SK-N-SH (cell line): Measurements from ENCODE around the gene ZNF366. TPM values are rescaled to one million over a fixed set of nuclear protein-coding genes. Genes with fewer than 3 reads are reported as not detected.

Experiments used
- CTCF ChIA-PET: fragments of 300-600, 350-600 bp; formaldehyde crosslinking; extraction: SDS; loops from one replicate; lab custom pipeline; 2021; lab: Yijun Ruan, JAX
- POLR2A ChIA-PET: fragments of 350-600 bp; sonication (Branson Sonifier 250); formaldehyde crosslinking; extraction: SDS; loops from one replicate; lab custom pipeline; 2020; ENCODE audit warnings: antibody characterized with exemption, inconsistent platforms; lab: Yijun Ruan, JAX
- DNase-seq: peaks from one replicate; pipeline ENCODE4 v3.0.0; 2012
- H2AFZ ChIP-seq: fragments of 200-600 bp; sonication (generic); 2 replicates; pipeline ENCODE4 v1.8.1; 2016; ENCODE audit warnings: antibody characterized with exemption, mild to moderate bottlenecking, low read depth
- H3F3A ChIP-seq: fragments of 200-600 bp; sonication (generic); replicated peaks from 2 replicates; pipeline ENCODE3; 2016; ENCODE audit warnings: antibody characterized with exemption, mild to moderate bottlenecking; ENCODE audit not compliant: insufficient read depth
- H3K27ac ChIP-seq, 2 experiments: fragments of 200-500 bp in 1 of 2; fragments of 200-600 bp in 1 of 2; sonication (Bioruptor generic) in 1 of 2; sonication (generic), shearing (Covaris generic) in 1 of 2; 2 replicates each; pipeline versions ENCODE4 v1.5.1 to v1.6.1; 2014 to 2016; ENCODE audit warnings: low read depth in 2 of 2, inconsistent platforms in 1 of 2, low read length in 1 of 2, mild to moderate bottlenecking in 1 of 2, mixed read lengths in 1 of 2
- H3K27me3 ChIP-seq: fragments of 200-600 bp; sonication (generic), shearing (Covaris generic); 2 replicates; pipeline ENCODE4 v1.6.1; 2016; ENCODE audit warnings: mixed run types; ENCODE audit not compliant: insufficient read depth
- H3K36me3 ChIP-seq, 2 experiments: fragments of 200-500 bp in 1 of 2; fragments of 200-600 bp in 1 of 2; sonication (Bioruptor generic) in 1 of 2; sonication (generic) in 1 of 2; replicated peaks in 1 of 2; 2 replicates each; pipeline versions ENCODE3 to v1.5.1; 2014 to 2016; ENCODE audit warnings: low read length in 1 of 2, mild to moderate bottlenecking in 1 of 2; ENCODE audit not compliant: insufficient read depth in 2 of 2, control insufficient read depth in 1 of 2
- H3K4me1 ChIP-seq, 2 experiments: fragments of 200-500 bp in 1 of 2; fragments of 200-600 bp in 1 of 2; sonication (Bioruptor generic) in 1 of 2; sonication (generic), shearing (Covaris generic) in 1 of 2; 2 replicates each; pipeline versions ENCODE4 v1.5.1 to v1.6.1; 2014 to 2016; ENCODE audit warnings: low read depth in 1 of 2, low read length in 1 of 2, mixed run types in 1 of 2; ENCODE audit not compliant: insufficient read depth in 2 of 2, control insufficient read depth in 1 of 2
- H3K4me2 ChIP-seq: fragments of 200-600 bp; sonication (generic), shearing (Covaris generic); 2 replicates; pipeline ENCODE4 v1.6.1; 2017; ENCODE audit warnings: mixed run types
- H3K4me3 ChIP-seq, 2 experiments: fragments of 200-500 bp in 1 of 2; fragments of 200-600 bp in 1 of 2; sonication (Bioruptor generic) in 1 of 2; sonication (generic), shearing (Covaris generic) in 1 of 2; 2 replicates each; pipeline versions ENCODE4 v1.5.1 to v1.8.1; 2014 to 2016; ENCODE audit warnings: low read depth in 2 of 2, inconsistent platforms in 1 of 2, low read length in 1 of 2, mild to moderate bottlenecking in 1 of 2, mixed read lengths in 1 of 2, moderate library complexity in 1 of 2
- H3K79me2 ChIP-seq: fragments of 200-600 bp; sonication (generic); 2 replicates; pipeline ENCODE4 v1.8.1; 2017; ENCODE audit warnings: mild to moderate bottlenecking; ENCODE audit not compliant: insufficient read depth
- H3K9ac ChIP-seq: fragments of 200-600 bp; sonication (generic); 2 replicates; pipeline ENCODE4 v1.6.1; 2017; ENCODE audit warnings: mixed run types
- H3K9me2 ChIP-seq: fragments of 200-600 bp; sonication (generic); 2 replicates; pipeline ENCODE4 v1.6.1; 2017; ENCODE audit warnings: mixed run types
- H3K9me3 ChIP-seq: fragments of 200-600 bp; sonication (generic); 2 replicates; pipeline ENCODE4 v1.6.1; 2017; ENCODE audit warnings: mixed run types, mild to moderate bottlenecking, moderate library complexity
- H4K20me1 ChIP-seq: fragments of 200-600 bp; sonication (generic); 2 replicates; pipeline ENCODE4 v1.6.1; 2017; ENCODE audit warnings: mild to moderate bottlenecking, mixed run types; ENCODE audit not compliant: insufficient read depth
- CHD2 ChIP-seq: fragments of 150-350 bp; IDR thresholded peaks from 2 replicates; pipeline ENCODE4 v1.6.1; 2018; ENCODE audit warnings: low read length; ENCODE audit not compliant: partially characterized antibody
- EZH2phosphoT487 ChIP-seq: fragments of 200-600 bp; sonication (generic); IDR thresholded peaks from 2 replicates; pipeline ENCODE4 v1.6.1; 2017; ENCODE audit warnings: low read depth, mixed run types, mild to moderate bottlenecking, antibody characterized with exemption, moderate library complexity, borderline replicate concordance
- FOSL2 ChIP-seq: IDR thresholded peaks from 2 replicates; pipeline ENCODE4 v1.4.0; 2012; ENCODE audit warnings: low read depth, mild to moderate bottlenecking, moderate library complexity, borderline replicate concordance
- FOXM1 ChIP-seq: IDR thresholded peaks from 2 replicates; pipeline ENCODE4 v1.4.0; 2012; ENCODE audit warnings: low read depth, mild to moderate bottlenecking
- MAX ChIP-seq: IDR thresholded peaks from 2 replicates; pipeline ENCODE4 v1.4.0; 2012; ENCODE audit warnings: low read depth
- MEF2A ChIP-seq: IDR thresholded peaks from 2 replicates; pipeline ENCODE4 v1.4.0; 2012; ENCODE audit warnings: low read depth, borderline replicate concordance
- NFIC ChIP-seq: IDR thresholded peaks from 2 replicates; pipeline ENCODE4 v1.4.0; 2012; ENCODE audit warnings: borderline replicate concordance
- NRF1 ChIP-seq: IDR thresholded peaks from 2 replicates; pipeline ENCODE4 v1.6.1; 2012; ENCODE audit warnings: low read depth, mild to moderate bottlenecking, low read length
- POLR2AphosphoS5 ChIP-seq: IDR thresholded peaks from 2 replicates; pipeline ENCODE4 v1.6.1; 2012; ENCODE audit warnings: low read depth, low read length
- RAD21 ChIP-seq: IDR thresholded peaks from 2 replicates; pipeline ENCODE4 v1.6.1; 2012; ENCODE audit warnings: mild to moderate bottlenecking, low read length
- REST ChIP-seq: IDR thresholded peaks from 2 replicates; pipeline ENCODE4 v1.6.1; 2012; ENCODE audit warnings: mild to moderate bottlenecking, low read depth, low read length, moderate library complexity
- RXRA ChIP-seq: IDR thresholded peaks from 2 replicates; pipeline ENCODE4 v1.4.0; 2012; ENCODE audit warnings: low read depth, mild to moderate bottlenecking, borderline replicate concordance
- SIN3A ChIP-seq: IDR thresholded peaks from 2 replicates; pipeline ENCODE4 v1.6.1; 2012; ENCODE audit warnings: low read depth, mild to moderate bottlenecking, low read length, moderate library complexity, borderline replicate concordance
- TCF12 ChIP-seq: IDR thresholded peaks from 2 replicates; pipeline ENCODE4 v1.4.0; 2012
- USF1 ChIP-seq: IDR thresholded peaks from 2 replicates; pipeline ENCODE4 v1.4.0; 2012; ENCODE audit warnings: low read depth, borderline replicate concordance
- ZBTB33 ChIP-seq: IDR thresholded peaks from 2 replicates; pipeline ENCODE4 v1.4.0; 2012; ENCODE audit warnings: low read depth, borderline replicate concordance
- WGBS: methylation state at CpG from one replicate; pipeline ENCODE4 v1.1.6; 2017; ENCODE audit warnings: low lambda C conversion rate; 5-methylcytosine and 5-hydroxymethylcytosine counted together
- polyA plus RNA-seq, 3 experiments: library from polyadenylated mRNA; depleted of rRNA; stranded (reverse); fragments of >200 nt; gene quantifications; 2 replicates each; pipeline ENCODE4 v1.2.3, GENCODE V29; 2012

The ZNF366 gene
- polyA plus RNA-seq, 1 of the 3 experiments (the other 2 are of a cell fraction) = not detected

DNA sequence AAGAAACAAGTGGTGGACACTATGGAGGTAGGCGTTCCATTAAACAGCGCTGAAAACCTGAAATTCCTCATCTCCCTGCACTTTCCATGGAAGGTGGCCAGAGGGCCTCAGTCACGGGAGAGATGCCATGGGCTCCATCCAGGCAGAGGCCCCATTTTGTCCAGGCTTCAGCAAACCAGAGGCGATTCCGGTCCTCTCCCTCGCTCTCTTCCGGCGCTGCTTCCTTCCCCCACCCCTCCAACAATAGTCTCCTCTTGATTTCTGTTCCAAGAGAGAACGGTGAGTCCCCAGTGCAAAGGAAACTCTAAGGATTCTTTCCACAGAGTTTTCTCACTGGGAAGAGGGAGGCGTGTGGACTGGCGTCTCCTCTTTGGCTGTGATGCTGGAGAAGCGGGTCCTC, 7.5 kb downstream of the ZNF366 start:
- Histone ChIP-seq H4K20me1 (no peaks in the 10 kb centered on the region), H3K79me2 (no peaks in the 10 kb centered on the region)
- no peak for TF ChIP-seq NFIC
- TF ChIP-seq FOSL2 = no peak
- TF ChIP-seq SIN3A = no peak
- TF ChIP-seq USF1 = no peak
- no peak for TF ChIP-seq CHD2
- TF ChIP-seq RXRA = no peak
- no peak for TF ChIP-seq MEF2A
- TF ChIP-seq, all 33 proteins: peak for 0
- Histone ChIP-seq H3K4me1 (peaks cover 5 to 22% of the 10 kb centered on the region in 2 experiments; a peak in 3 of 4 replicates), H3K9ac (no peak overlapping the region), H3K27me3 (no peaks in the 10 kb centered on the region), H3F3A (peaks cover 5% of the 10 kb centered on the region), H3K9me3 (no peaks in the 10 kb centered on the region), H3K4me2 (no peak overlapping the region), H3K4me3 (no peak overlapping the region), H3K27ac (no peak overlapping the region), H3K36me3 (no peaks in the 10 kb centered on the region), H3K9me2 (no peaks in the 10 kb centered on the region), H2AFZ (no peak overlapping the region)
- ChIA-PET CTCF (no interaction called here), POLR2A (no interaction called here)
- DNase-seq = no peak
- 96% methylated on average over 12 of the region's 12 CpGs for WGBS

- Histone ChIP-seq H3K36me3 (no peaks in the 10 kb centered on the region), H3K4me2 (no peak overlapping the region), H2AFZ (no peak overlapping the region), H3K79me2 (no peaks in the 10 kb centered on the region), H3K27me3 (no peaks in the 10 kb centered on the region), H3K4me1 (peaks cover 5 to 17% of the 10 kb centered on the region in 2 experiments; a peak in 3 of 4 replicates), H4K20me1 (no peaks in the 10 kb centered on the region), H3K9me2 (no peaks in the 10 kb centered on the region), H3K27ac (no peak overlapping the region), H3K9ac (no peak overlapping the region), H3K4me3 (no peak overlapping the region), H3K9me3 (no peaks in the 10 kb centered on the region), H3F3A (peaks cover 5% of the 10 kb centered on the region)
- CTCF ChIA-PET = no interaction called here
- POLR2A ChIA-PET = no interaction called here
- 92% methylated on average over 2 of the region's 2 CpGs for WGBS
- no peak for TF ChIP-seq EZH2phosphoT487
- TF ChIP-seq NRF1 = no peak
- no peak for TF ChIP-seq TCF12
- TF ChIP-seq POLR2AphosphoS5 = no peak
- TF ChIP-seq RAD21 = no peak
- no peak for TF ChIP-seq MAX
- no peak for TF ChIP-seq REST
- no peak for TF ChIP-seq FOXM1
- TF ChIP-seq CHD2 = no peak
- TF ChIP-seq ZBTB33 = no peak
- no peak for DNase-seq
Observed at GRCh38 chr5:72499090-72499489, 8.1 kb downstream of the ZNF366 start.
